Measurements from ENCODE around the gene CORO2B. TPM values are rescaled to one million over a fixed set of nuclear protein-coding genes. Genes with fewer than 3 reads are reported as not detected.
A peak's percentile ranks its signal among the peaks of the same experiment; 100 is the strongest.
"Not testable (repeated sequence)": the region's sequence is repeated elsewhere in the genome, so short reads cannot be mapped to it uniquely, and the experiment has no call there.

The CORO2B gene
- total RNA-seq, 2 donors from 2014 or later: not detected

- Mint-ChIP-seq H3K27ac (peak overlapping the region in 1 of 2 donors; percentile 1), H3K27me3 (peaks cover 0 to 9% of the 10 kb centered on the region in 2 donors), H3K36me3 (no peaks in the 10 kb centered on the region), H3K9me3 (no peaks in the 10 kb centered on the region), H3K4me3 (peak overlapping the region; percentile 18), H3K4me1 (ENCODE audit: low read depth in 2 of 2) (peaks cover 5 to 13% of the 10 kb centered on the region in 2 donors)
- no peak for ATAC-seq
- DNase-seq (ENCODE audit: low spot score): no peak
These were observed 154.9 kb downstream of the CORO2B start for GRCh38 chr15:68733666-68734065.

DNA sequence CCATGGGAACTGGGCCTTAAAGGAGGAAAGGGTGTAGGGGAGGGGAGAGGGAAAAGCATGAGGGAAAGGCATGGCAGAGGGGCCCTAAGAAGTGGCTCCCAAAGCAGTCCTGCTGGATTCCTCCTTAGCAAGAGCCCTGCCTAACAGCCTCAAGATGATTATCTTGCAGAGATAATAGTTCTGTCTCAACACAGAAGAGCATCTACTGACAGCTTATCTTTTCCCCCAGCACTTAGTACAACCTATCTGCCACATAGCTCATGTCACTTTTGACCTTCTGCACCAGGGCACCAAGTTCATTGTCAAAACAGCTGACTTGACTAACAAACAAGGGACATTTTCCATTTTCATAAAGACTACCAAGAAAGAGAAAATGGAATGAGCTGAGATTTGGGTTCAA lies 155.6 kb downstream of the CORO2B start:
- Mint-ChIP-seq H3K27ac (no peak overlapping the region), H3K9me3 (no peaks in the 10 kb centered on the region), H3K36me3 (no peaks in the 10 kb centered on the region)

GRCh38 chr15:68734881-68735280 lies 156.1 kb downstream of the CORO2B start:
- Mint-ChIP-seq H3K27ac (no peak overlapping the region), H3K4me3 (no peak overlapping the region)
- no peak for ATAC-seq

More for the DNA sequence above, 155.6 kb downstream of the CORO2B start:
- Mint-ChIP-seq H3K4me1 (ENCODE audit: low read depth in 2 of 2) (peaks cover 5 to 13% of the 10 kb centered on the region in 2 donors), H3K27me3 (peaks cover 0 to 9% of the 10 kb centered on the region in 2 donors), H3K4me3 (no peak overlapping the region)
- ATAC-seq (no peak), DNase-seq (ENCODE audit: low spot score) (no peak)

DNA sequence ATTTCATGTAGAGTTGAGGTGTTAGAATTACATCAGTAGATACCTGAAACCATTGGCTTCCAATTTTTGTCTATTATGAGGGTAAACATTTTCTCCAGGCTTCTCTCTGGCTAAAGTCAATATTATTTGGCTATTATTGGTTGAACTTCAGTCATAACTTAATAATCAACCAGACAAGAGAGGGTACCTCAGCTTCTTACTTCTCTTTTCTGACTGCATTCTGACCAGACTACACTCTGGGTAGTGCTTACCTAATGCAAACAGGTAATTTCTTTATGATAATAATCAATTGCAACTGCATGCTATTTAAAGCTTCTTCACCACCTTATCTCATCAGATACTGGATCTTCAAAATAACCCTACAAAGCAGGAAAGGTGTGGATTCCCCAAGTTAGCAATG lies 156.8 kb downstream of the CORO2B start:
- DNase-seq (ENCODE audit: low spot score) (no peak), ATAC-seq (no peak)
- Mint-ChIP-seq H3K9me3 (no peaks in the 10 kb centered on the region), H3K27ac (no peak overlapping the region), H3K36me3 (no peaks in the 10 kb centered on the region), H3K4me1 (ENCODE audit: low read depth in 2 of 2) (peaks cover 8 to 13% of the 10 kb centered on the region in 2 donors), H3K4me3 (no peak overlapping the region), H3K27me3 (peaks cover 2 to 9% of the 10 kb centered on the region in 2 donors)

More at GRCh38 chr15:68734881-68735280, 156.1 kb downstream of the CORO2B start:
- no peak for DNase-seq (ENCODE audit: low spot score)
- no peaks in the 10 kb centered on the region for H3K36me3 Mint-ChIP-seq
- peaks cover 0 to 9% of the 10 kb centered on the region in 2 donors for H3K27me3 Mint-ChIP-seq
- peaks cover 8 to 13% of the 10 kb centered on the region in 2 donors for H3K4me1 Mint-ChIP-seq (ENCODE audit: low read depth in 2 of 2)
- no peaks in the 10 kb centered on the region for H3K9me3 Mint-ChIP-seq

DNA sequence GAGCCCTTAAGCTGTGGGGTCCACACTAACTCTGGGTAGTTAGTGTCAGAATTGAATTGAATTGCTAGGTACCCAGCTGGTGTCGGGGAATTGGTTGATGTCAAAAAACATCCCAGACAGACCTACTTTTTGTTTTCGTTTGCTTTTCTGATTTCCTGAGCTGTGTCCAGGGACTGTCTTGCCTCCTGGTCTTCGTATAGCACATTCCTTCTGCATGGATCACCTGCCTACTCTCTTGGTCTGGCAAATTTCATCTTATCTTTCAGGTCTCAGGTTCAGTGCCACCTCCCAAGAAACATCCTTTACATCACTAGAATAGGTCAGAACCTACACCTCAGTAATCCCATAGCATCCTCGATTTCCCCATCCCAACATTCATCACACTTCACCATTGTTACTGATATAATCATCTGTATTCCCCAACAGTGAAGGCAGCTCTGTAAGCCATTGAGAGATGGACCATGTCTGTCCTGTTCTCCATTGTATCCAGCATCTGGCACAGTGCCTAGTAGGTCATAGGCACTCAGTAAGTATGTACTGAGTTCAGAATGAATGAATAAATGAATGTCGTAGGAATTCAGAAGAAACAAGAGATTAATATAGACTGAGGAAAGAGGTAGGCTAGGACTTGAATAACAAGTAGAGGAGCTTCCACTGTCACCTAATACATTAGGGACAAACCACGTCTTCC lies 160.7 kb downstream of the CORO2B start:
- ATAC-seq (no peak), DNase-seq (ENCODE audit: low spot score) (no peak)
- Mint-ChIP-seq H3K27me3 (peaks cover 0 to 3% of the 10 kb centered on the region in 2 donors), H3K4me3 (no peak overlapping the region), H3K36me3 (no peaks in the 10 kb centered on the region), H3K27ac (no peak overlapping the region), H3K9me3 (no peaks in the 10 kb centered on the region), H3K4me1 (ENCODE audit: low read depth in 2 of 2) (peaks cover under 1 to 3% of the 10 kb centered on the region in 2 donors)

GRCh38 chr15:68743256-68743655 lies 164.5 kb downstream of the CORO2B start:
- Mint-ChIP-seq H3K27me3 (peaks cover 0 to 5% of the 10 kb centered on the region in 2 donors), H3K9me3 (no peaks in the 10 kb centered on the region), H3K4me1 (ENCODE audit: low read depth in 2 of 2) (peaks cover 0 to 3% of the 10 kb centered on the region in 2 donors), H3K4me3 (no peak overlapping the region), H3K27ac (no peak overlapping the region), H3K36me3 (no peaks in the 10 kb centered on the region)
- ATAC-seq (no peak), DNase-seq (ENCODE audit: low spot score) (no peak)

- Mint-ChIP-seq H3K4me1 (ENCODE audit: low read depth in 2 of 2) (peaks cover 3 to 5% of the 10 kb centered on the region in 2 donors), H3K9me3 (no peaks in the 10 kb centered on the region), H3K36me3 (no peaks in the 10 kb centered on the region), H3K27me3 (peaks cover 0 to 3% of the 10 kb centered on the region in 2 donors), H3K27ac (peak overlapping the region in 1 of 2 donors; percentile 62), H3K4me3 (no peak overlapping the region)
- no peak for DNase-seq (ENCODE audit: low spot score)
- peak in 1 of 2 donors; percentile 57 for ATAC-seq
These were observed 170.6 kb downstream of the CORO2B start for GRCh38 chr15:68749365-68749764.

DNA sequence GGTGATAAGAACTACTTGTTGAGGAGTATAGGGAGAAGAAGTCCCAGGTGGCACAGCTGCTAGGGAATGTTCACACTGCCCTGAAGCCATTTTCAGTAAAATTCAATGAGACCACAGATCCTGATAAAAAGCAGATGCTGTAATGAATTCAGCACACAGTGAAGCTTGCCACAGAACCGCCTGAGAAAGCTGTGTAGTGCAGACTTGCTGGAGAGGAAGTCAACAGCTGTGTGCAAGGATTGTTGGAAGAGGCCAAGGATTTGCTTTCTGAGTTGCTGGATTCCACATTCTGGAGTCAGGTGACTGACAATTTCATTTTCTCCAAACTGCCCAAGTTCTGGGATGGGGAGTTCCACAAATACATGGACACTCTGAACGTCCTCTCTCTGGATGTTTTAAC lies 171.0 kb downstream of the CORO2B start:
- ATAC-seq (no peak), DNase-seq (ENCODE audit: low spot score) (no peak)
- Mint-ChIP-seq H3K4me1 (ENCODE audit: low read depth in 2 of 2) (peaks cover 6 to 7% of the 10 kb centered on the region in 2 donors), H3K4me3 (no peak overlapping the region), H3K9me3 (no peaks in the 10 kb centered on the region), H3K36me3 (no peaks in the 10 kb centered on the region), H3K27ac (peak overlapping the region in 1 of 2 donors; percentile 62), H3K27me3 (no peaks in the 10 kb centered on the region)

GRCh38 chr15:68751622-68752021 lies 172.8 kb downstream of the CORO2B start:
- Mint-ChIP-seq H3K9me3 (no peaks in the 10 kb centered on the region), H3K27me3 (no peaks in the 10 kb centered on the region), H3K4me1 (ENCODE audit: low read depth in 2 of 2) (peaks cover 8 to 11% of the 10 kb centered on the region in 2 donors), H3K27ac (no peak overlapping the region), H3K4me3 (no peak overlapping the region), H3K36me3 (no peaks in the 10 kb centered on the region)
- ATAC-seq: no peak
- DNase-seq (ENCODE audit: low spot score): no peak

DNA sequence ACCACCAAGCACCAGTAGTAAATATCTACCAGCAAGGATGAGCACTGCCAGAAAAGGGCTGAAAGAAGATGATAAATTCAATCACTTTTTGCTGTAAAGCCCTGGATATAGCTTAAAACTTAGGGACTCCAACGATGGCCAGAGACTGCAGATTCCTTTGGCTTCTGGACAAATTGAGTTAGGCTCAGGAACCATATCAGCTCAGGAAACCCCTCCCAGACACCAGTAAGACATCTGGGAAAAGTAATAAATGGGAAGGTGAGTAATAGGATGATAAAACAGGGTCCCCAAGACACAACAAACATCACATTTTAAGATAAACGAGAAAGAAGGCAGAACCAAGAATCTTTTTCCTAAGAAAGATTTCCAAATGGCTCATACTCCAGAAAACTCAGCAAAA lies 176.9 kb downstream of the CORO2B start:
- Mint-ChIP-seq H3K36me3 (no peaks in the 10 kb centered on the region), H3K4me1 (ENCODE audit: low read depth in 2 of 2) (peaks cover 11 to 13% of the 10 kb centered on the region in 2 donors), H3K4me3 (no peak overlapping the region), H3K27me3 (peaks cover 3 to 20% of the 10 kb centered on the region in 2 donors), H3K27ac (peak overlapping the region in 1 of 2 donors; percentile 76), H3K9me3 (no peaks in the 10 kb centered on the region)
- DNase-seq (ENCODE audit: low spot score): no peak
- ATAC-seq: no peak

DNA sequence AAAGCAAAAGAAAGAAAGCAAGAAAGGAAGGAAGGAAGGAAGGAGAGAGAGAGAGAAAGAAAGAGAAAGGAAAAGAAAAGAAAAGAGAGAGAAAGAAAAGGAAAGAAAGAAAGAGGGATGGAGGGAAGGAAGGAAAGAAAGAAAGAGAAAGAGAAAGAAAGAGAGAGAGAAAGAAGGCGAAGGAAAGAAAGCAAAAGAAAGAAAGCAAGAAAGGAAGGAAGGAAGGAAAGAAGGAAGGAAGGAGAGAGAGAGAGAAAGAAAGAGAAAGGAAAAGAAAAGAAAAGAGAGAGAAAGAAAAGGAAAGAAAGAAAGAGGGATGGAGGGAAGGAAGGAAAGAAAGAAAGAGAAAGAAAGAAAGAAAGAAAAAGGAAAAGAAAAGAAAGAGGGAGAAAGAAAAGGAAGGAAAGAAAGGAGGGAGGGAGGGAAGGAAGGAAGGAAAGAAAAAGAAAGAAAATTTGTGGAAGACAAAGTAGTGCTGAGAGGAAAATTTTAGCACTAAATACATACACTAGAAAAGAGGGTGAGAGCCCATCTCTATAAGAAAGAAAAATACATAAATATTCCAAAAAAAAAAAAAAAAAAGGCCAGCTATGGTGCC lies 181.3 kb downstream of the CORO2B start:
- H3K36me3 Mint-ChIP-seq; H3K9me3 Mint-ChIP-seq; ATAC-seq; H3K4me1 Mint-ChIP-seq (ENCODE audit: low read depth in 2 of 2); H3K4me3 Mint-ChIP-seq; DNase-seq (ENCODE audit: low spot score): not testable (repeated sequence)
- Mint-ChIP-seq H3K27me3 (peaks cover 4 to 41% of the 10 kb centered on the region in 2 donors), H3K27ac (peak overlapping the region in 1 of 2 donors; percentile 19)

GRCh38 chr15:68763063-68763462 lies 184.3 kb downstream of the CORO2B start:
- peaks cover 4 to 40% of the 10 kb centered on the region in 2 donors for H3K27me3 Mint-ChIP-seq
- H3K9me3 Mint-ChIP-seq: no peaks in the 10 kb centered on the region
- H3K4me1 Mint-ChIP-seq (ENCODE audit: low read depth in 2 of 2): peaks cover 0 to 5% of the 10 kb centered on the region in 2 donors
- no peak for ATAC-seq
- no peak for DNase-seq (ENCODE audit: low spot score)
- no peak overlapping the region for H3K27ac Mint-ChIP-seq
- H3K4me3 Mint-ChIP-seq: no peak overlapping the region
- H3K36me3 Mint-ChIP-seq: no peaks in the 10 kb centered on the region

GRCh38 chr15:68764090-68764489 lies 185.3 kb downstream of the CORO2B start:
- H3K9me3 Mint-ChIP-seq: no peaks in the 10 kb centered on the region
- H3K36me3 Mint-ChIP-seq: no peaks in the 10 kb centered on the region
- DNase-seq (ENCODE audit: low spot score) (no peak), ATAC-seq (no peak)
- H3K4me3 Mint-ChIP-seq: no peak overlapping the region
- H3K27me3 Mint-ChIP-seq: peaks cover 4 to 34% of the 10 kb centered on the region in 2 donors
- peaks cover 6 to 10% of the 10 kb centered on the region in 2 donors for H3K4me1 Mint-ChIP-seq (ENCODE audit: low read depth in 2 of 2)
- H3K27ac Mint-ChIP-seq: no peak overlapping the region

GRCh38 chr15:68765602-68766368 lies 187.0 kb downstream of the CORO2B start:
- H3K4me1 Mint-ChIP-seq (ENCODE audit: low read depth in 2 of 2): peaks cover 6 to 11% of the 10 kb centered on the region in 2 donors
- no peak overlapping the region for H3K27ac Mint-ChIP-seq
- no peak for DNase-seq (ENCODE audit: low spot score)
- ATAC-seq: no peak
- H3K9me3 Mint-ChIP-seq: no peaks in the 10 kb centered on the region
- H3K36me3 Mint-ChIP-seq: no peaks in the 10 kb centered on the region
- no peak overlapping the region for H3K4me3 Mint-ChIP-seq
- H3K27me3 Mint-ChIP-seq: peaks cover 4 to 21% of the 10 kb centered on the region in 2 donors

Measured in natural killer cell treated with Interleukin-12 subunit alpha and Interleukin-12 subunit beta and Interleukin-15 and Interleukin-18, amount 100 ng/mL, for 72 hours (primary cell).